CD4-positive, alpha-beta T cell (primary cell): Measurements from ENCODE around the gene VAV2. TPM values are rescaled to one million over a fixed set of nuclear protein-coding genes. Genes with fewer than 3 reads are reported as not detected.

ENCODE experiments used
- ATAC-seq: fragments of 200-7000 bp; cut with Tn5 transposase; one replicate; pipeline ENCODE4 v1.10.0; 2022; ENCODE audit warnings: mild to moderate bottlenecking; ENCODE audit not compliant: poor library complexity
- CTCF ChIA-PET: fragments of 350-600 bp; sonication (Branson Sonifier 250); formaldehyde crosslinking; loops from one replicate; lab custom pipeline; 2021; ENCODE audit warnings: antibody characterized with exemption, inconsistent platforms; lab: Charles Lee
- POLR2A ChIA-PET: fragments of 350-600 bp; sonication (Branson Sonifier 250); formaldehyde crosslinking; loops from one replicate; lab custom pipeline; 2021; ENCODE audit warnings: antibody characterized with exemption, inconsistent platforms; lab: Charles Lee
- DNase-seq, 14 experiments: peaks; one replicate each; pipeline ENCODE4 v3.0.0-alpha.2; 2013 to 2020; ENCODE audit warnings: mixed read lengths in 2 of 14
- H3K27ac ChIP-seq, 2 donors: one replicate each; pipeline versions ENCODE4 v1.5.1 to v1.7.0; 2013; ENCODE audit warnings: low read length in 2 of 2, low read depth in 1 of 2, mild to moderate bottlenecking in 1 of 2
- H3K27me3 ChIP-seq, 2 experiments: 1 replicate in 1 of 2; 2 replicates in 1 of 2; pipeline versions ENCODE4 v1.6.1 to v1.7.0; 2013; ENCODE audit warnings: low read length in 2 of 2, control low read depth in 1 of 2, mild to moderate bottlenecking in 1 of 2, moderate library complexity in 1 of 2; ENCODE audit not compliant: insufficient read depth in 2 of 2, control insufficient read depth in 1 of 2
- H3K36me3 ChIP-seq: one replicate; pipeline ENCODE4 v1.6.1; 2013; ENCODE audit warnings: low read length, control low read depth; ENCODE audit not compliant: insufficient read depth
- H3K4me1 ChIP-seq: one replicate; pipeline ENCODE4 v1.6.1; 2013; ENCODE audit warnings: low read length, control low read depth; ENCODE audit not compliant: insufficient read depth
- H3K4me3 ChIP-seq: one replicate; pipeline ENCODE4 v1.5.1; 2013; ENCODE audit warnings: mild to moderate bottlenecking, low read length, moderate library complexity
- H3K9me3 ChIP-seq, 2 experiments: 1 replicate in 1 of 2; 2 replicates in 1 of 2; pipeline versions ENCODE4 v1.6.1 to v1.7.0; 2013; ENCODE audit warnings: low read length in 2 of 2, mild to moderate bottlenecking in 2 of 2, control low read depth in 1 of 2, moderate library complexity in 1 of 2; ENCODE audit not compliant: control insufficient read depth in 1 of 2, insufficient read depth in 1 of 2
- H3K27ac Mint-ChIP-seq: one replicate; pipeline ENCODE4 v1.8.0; 2020; ENCODE audit warnings: mixed read lengths
- H3K27me3 Mint-ChIP-seq: one replicate; pipeline ENCODE4 v1.8.0; 2021; ENCODE audit warnings: mixed read lengths
- H3K36me3 Mint-ChIP-seq: one replicate; pipeline ENCODE4 v1.8.0; 2021; ENCODE audit warnings: low read depth, mixed read lengths
- H3K4me1 Mint-ChIP-seq: one replicate; pipeline ENCODE4 v1.8.0; 2021; ENCODE audit warnings: low read depth, mixed read lengths
- H3K4me3 Mint-ChIP-seq: one replicate; pipeline ENCODE4 v1.8.0; 2020; ENCODE audit warnings: mild to moderate bottlenecking, mixed read lengths
- H3K9me3 Mint-ChIP-seq: one replicate; pipeline ENCODE4 v1.8.0; 2020; ENCODE audit warnings: mixed read lengths
- CTCF ChIP-seq: fragments of 200-600 bp; IDR thresholded peaks from one replicate; pipeline ENCODE4 v1.8.0; 2022; ENCODE audit warnings: antibody characterized with exemption, mild to moderate bottlenecking
- intact Hi-C, 2 experiments: fragments of 100-400 bp; cut with DNase I in 1 of 2; cut with micrococcal nuclease in 1 of 2; formaldehyde crosslinking; loops; one replicate each; pipeline versions ENCODE4 v1.15.1 to v1.9.0; 2023 to 2025; cut with DNase I, micrococcal nuclease
- total RNA-seq, 174 experiments: library from RNA in 2 of 174; stranded (reverse) in 2 of 174; gene quantifications; one replicate each; pipeline ENCODE4 v1.2.3 and lab custom pipeline; 2021 to 2026

The VAV2 gene
- total RNA-seq, 2 experiments from 2014 or later: 1.6 to 1.7 TPM

DNA sequence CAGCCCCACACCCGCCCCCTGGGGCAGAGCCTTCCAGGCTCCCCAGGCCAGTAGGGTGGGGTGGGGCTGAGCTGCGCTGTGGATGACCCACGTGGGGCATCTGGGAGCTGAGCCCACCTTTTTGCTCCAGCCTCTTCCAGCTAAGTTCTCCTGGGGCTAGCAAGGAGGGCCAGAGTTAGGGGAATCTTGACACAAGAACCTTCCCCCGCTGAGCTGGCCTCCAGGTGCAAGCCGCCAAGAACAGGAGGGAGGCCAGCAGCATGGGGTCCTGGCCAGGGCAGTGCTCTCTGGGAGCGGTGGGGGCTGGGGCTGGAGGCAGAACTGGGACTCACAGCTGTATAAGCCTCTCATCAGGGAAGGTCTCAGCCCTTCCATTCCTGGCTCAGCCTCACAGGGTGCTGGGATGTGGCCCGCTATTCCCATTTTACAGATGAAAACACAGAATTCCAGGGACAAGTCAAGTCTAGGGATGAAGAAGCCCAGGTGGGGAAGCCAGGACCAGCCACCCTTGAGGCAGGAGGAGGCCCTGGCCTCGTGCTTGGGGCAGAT lies 275.5 kb downstream of the VAV2 start:
- H3K36me3 Mint-ChIP-seq: no peaks in the 10 kb centered on the region
- H3K4me3 Mint-ChIP-seq: no peak overlapping the region
- H3K27ac ChIP-seq: no peak overlapping the region
- no peaks in the 10 kb centered on the region for H3K9me3 Mint-ChIP-seq
- CTCF ChIA-PET: interaction anchor here (1.5 kb wide), 1 partner anchor 61 kb away, joined by 5 read pairs; no protein-coding TSS in a partner anchor
- peaks cover 7% of the 10 kb centered on the region for H3K4me1 Mint-ChIP-seq
- intact Hi-C loops: loop anchor here (2.0 to 5.0 kb wide), 2 partner anchors 114 to 126 kb away; no protein-coding TSS in a partner anchor
- H3K36me3 ChIP-seq: no peaks in the 10 kb centered on the region
- H3K27ac Mint-ChIP-seq: no peak overlapping the region
- H3K9me3 ChIP-seq: no peaks in the 10 kb centered on the region
- POLR2A ChIA-PET: interaction anchor here (1.2 kb wide), 1 partner anchor 61 kb away, joined by 5 read pairs; no protein-coding TSS in a partner anchor
- H3K4me3 ChIP-seq: no peak overlapping the region
- no peak for ATAC-seq
- TF ChIP-seq CTCF: no peak
- no peaks in the 10 kb centered on the region for H3K27me3 Mint-ChIP-seq
- H3K4me1 ChIP-seq: peaks cover 7% of the 10 kb centered on the region
- H3K27me3 ChIP-seq: no peaks in the 10 kb centered on the region
- peak in 1 of 14 experiments; percentile 8 for DNase-seq

- H3K27me3 Mint-ChIP-seq: no peaks in the 10 kb centered on the region
- Histone ChIP-seq H3K36me3 (no peaks in the 10 kb centered on the region), H3K4me3 (no peak overlapping the region), H3K27me3 (no peaks in the 10 kb centered on the region), H3K4me1 (peaks cover 8% of the 10 kb centered on the region), H3K27ac (no peak overlapping the region), H3K9me3 (no peaks in the 10 kb centered on the region)
- intact Hi-C loops: loop anchor here (1.0 to 5.0 kb wide), 4 partner anchors 60 to 183 kb away; no protein-coding TSS in a partner anchor
- H3K4me1 Mint-ChIP-seq: peaks cover 7% of the 10 kb centered on the region
- H3K4me3 Mint-ChIP-seq: no peak overlapping the region
- CTCF ChIA-PET: interaction anchor here (0.6 to 1.5 kb wide), 2 partner anchors 9 to 60 kb away, joined by 3 to 5 read pairs; no protein-coding TSS in a partner anchor
- ATAC-seq: peak; percentile 82
- DNase-seq: peak in 13 of 14 experiments; percentile 22 to 71 (median 49)
- H3K27ac Mint-ChIP-seq: peak overlapping the region; percentile 42
- H3K36me3 Mint-ChIP-seq: no peaks in the 10 kb centered on the region
- POLR2A ChIA-PET: interaction anchor here (0.6 to 1.8 kb wide), 3 partner anchors 13 to 278 kb away, joined by 3 to 6 read pairs (median 5); no protein-coding TSS in a partner anchor
- TF ChIP-seq CTCF: peak; percentile 69
- H3K9me3 Mint-ChIP-seq: no peaks in the 10 kb centered on the region
These were observed 276.1 kb downstream of the VAV2 start for GRCh38 chr9:133715866-133716563.

DNA sequence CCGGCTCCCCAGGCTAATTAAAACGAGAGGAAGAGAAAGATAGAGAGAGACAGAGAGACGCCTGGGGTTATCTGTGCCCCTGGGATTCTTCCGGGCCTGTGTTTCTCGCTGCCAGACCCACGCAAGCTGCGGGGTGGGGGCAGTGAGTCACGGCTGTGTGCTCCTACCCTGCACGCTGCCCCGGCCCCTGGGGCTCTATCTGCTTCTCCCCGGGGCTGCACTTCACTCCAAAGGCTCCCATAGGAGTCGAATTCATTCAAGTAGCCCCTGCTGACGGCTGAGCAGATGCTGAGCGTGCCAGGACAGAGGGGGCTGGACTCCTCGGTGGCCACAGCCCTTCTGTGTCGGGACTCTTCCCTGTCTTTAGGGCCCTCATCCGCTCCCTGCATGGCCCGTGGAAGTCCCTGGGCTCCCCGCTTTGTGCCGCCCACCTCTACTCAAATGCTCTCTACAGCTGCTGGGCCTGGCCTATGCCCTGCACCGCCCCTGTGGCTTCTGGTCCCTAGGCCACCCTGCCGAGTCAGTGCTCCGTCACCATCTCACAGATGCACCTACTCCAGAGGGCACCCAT lies 276.7 kb downstream of the VAV2 start:
- intact Hi-C loops: loop anchor here (1.0 to 5.0 kb wide), 3 partner anchors 59 to 182 kb away; no protein-coding TSS in a partner anchor
- Histone ChIP-seq H3K4me3 (no peak overlapping the region), H3K9me3 (no peaks in the 10 kb centered on the region), H3K27ac (no peak overlapping the region), H3K36me3 (no peaks in the 10 kb centered on the region), H3K4me1 (peaks cover 15% of the 10 kb centered on the region), H3K27me3 (no peaks in the 10 kb centered on the region)
- no peaks in the 10 kb centered on the region for H3K27me3 Mint-ChIP-seq
- DNase-seq (peak in 1 of 14 experiments; percentile 3), ATAC-seq (no peak)
- ChIA-PET POLR2A (interaction anchor here (1.0 to 1.8 kb wide), 2 partner anchors 12 to 13 kb away, joined by 3 to 6 read pairs; no protein-coding TSS in a partner anchor), CTCF (interaction anchor here (0.6 to 1.5 kb wide), 2 partner anchors 10 to 59 kb away, joined by 3 to 5 read pairs; no protein-coding TSS in a partner anchor)
- H3K27ac Mint-ChIP-seq: peak overlapping the region; percentile 42
- TF ChIP-seq CTCF: no peak
- peaks cover 7% of the 10 kb centered on the region for H3K4me1 Mint-ChIP-seq
- H3K9me3 Mint-ChIP-seq: no peaks in the 10 kb centered on the region
- no peak overlapping the region for H3K4me3 Mint-ChIP-seq
- no peaks in the 10 kb centered on the region for H3K36me3 Mint-ChIP-seq
